Smooth muscle cell (in vitro differentiated cells): ENCODE data around the gene SPACDR. TPM values are rescaled to one million over a fixed set of nuclear protein-coding genes. Genes with fewer than 3 reads are reported as not detected.
"Not testable (repeated sequence)": the region's sequence is repeated elsewhere in the genome, so short reads cannot be mapped to it uniquely, and the experiment has no call there.

Experiments used
- DNase-seq: peaks from one replicate; lab custom pipeline; 2025; ENCODE audit not compliant: unreplicated experiment; lab: John Stamatoyannopoulos, UW
- H2AFZ ChIP-seq: fragments of 200-600 bp; sonication (generic); 2 replicates; pipeline ENCODE4 v1.6.0; 2016; ENCODE audit warnings: antibody characterized with exemption, low read depth, mild to moderate bottlenecking
- H3F3A ChIP-seq: fragments of 200-600 bp; sonication (generic); 2 replicates; pipeline ENCODE4 v1.6.0; 2017; ENCODE audit warnings: antibody characterized with exemption, low read depth
- H3K27ac ChIP-seq: fragments of 200-600 bp; sonication (generic); 2 replicates; pipeline ENCODE4 v1.5.1; 2016; ENCODE audit warnings: low read depth, mild to moderate bottlenecking
- H3K27me3 ChIP-seq: fragments of 200-600 bp; sonication (generic); 2 replicates; pipeline ENCODE4 v1.6.1; 2016; ENCODE audit warnings: low read depth, mild to moderate bottlenecking
- H3K36me3 ChIP-seq: fragments of 200-600 bp; sonication (generic); 2 replicates; pipeline ENCODE4 v1.5.1; 2016; ENCODE audit warnings: low read depth
- H3K4me1 ChIP-seq: fragments of 200-600 bp; sonication (generic); 2 replicates; pipeline ENCODE4 v1.5.1; 2016; ENCODE audit warnings: low read depth
- H3K4me2 ChIP-seq: fragments of 200-600 bp; sonication (generic); 2 replicates; pipeline ENCODE4 v1.6.0; 2016; ENCODE audit warnings: mild to moderate bottlenecking
- H3K4me3 ChIP-seq: fragments of 200-600 bp; sonication (generic); 2 replicates; pipeline ENCODE4 v1.5.1; 2016; ENCODE audit warnings: mild to moderate bottlenecking
- H3K79me2 ChIP-seq: fragments of 200-600 bp; sonication (generic); 2 replicates; pipeline ENCODE4 v1.6.0; 2016; ENCODE audit warnings: low read depth, mild to moderate bottlenecking
- H3K9ac ChIP-seq: fragments of 200-600 bp; sonication (generic); 2 replicates; pipeline ENCODE4 v1.6.0; 2016; ENCODE audit warnings: low read depth
- H3K9me3 ChIP-seq: fragments of 200-600 bp; sonication (generic); replicated peaks from 2 replicates; pipeline ENCODE4 v1.5.1; 2016; ENCODE audit warnings: low read depth
- H4K20me1 ChIP-seq: fragments of 200-600 bp; sonication (generic); 2 replicates; pipeline ENCODE4 v1.6.0; 2016; ENCODE audit warnings: low read depth
- WGBS: methylation state at CpG from one replicate; pipeline ENCODE4 v1.1.7; 2016; ENCODE audit warnings: low lambda C conversion rate; 5-methylcytosine and 5-hydroxymethylcytosine counted together
- polyA plus RNA-seq: library from polyadenylated mRNA; unstranded; fragments of >200 nt; fragmentation: Nextera tagmentation; extraction: Ambion mirVana; gene quantifications from 2 replicates; pipeline ENCODE4 v1.2.1, GENCODE V29; 2016
- total RNA-seq: library from RNA; depleted of rRNA; stranded (reverse); fragments of >200 nt; gene quantifications from 2 replicates; pipeline ENCODE4 v1.2.3, GENCODE V29; 2014
- TF ChIP-seq, protein P1 (sequence below): fragments of 200-600 bp; sonication (generic); IDR thresholded peaks from 2 replicates; pipeline ENCODE4 v1.5.1; 2017; ENCODE audit warnings: borderline replicate concordance, mild to moderate bottlenecking, antibody characterized with exemption; ENCODE audit not compliant: insufficient read depth, poor library complexity, severe bottlenecking

SPACDR gene
- total and polyA plus RNA-seq, 2 experiments from 2014 or later, result 0.58 TPM; not detected in 1

DNA sequence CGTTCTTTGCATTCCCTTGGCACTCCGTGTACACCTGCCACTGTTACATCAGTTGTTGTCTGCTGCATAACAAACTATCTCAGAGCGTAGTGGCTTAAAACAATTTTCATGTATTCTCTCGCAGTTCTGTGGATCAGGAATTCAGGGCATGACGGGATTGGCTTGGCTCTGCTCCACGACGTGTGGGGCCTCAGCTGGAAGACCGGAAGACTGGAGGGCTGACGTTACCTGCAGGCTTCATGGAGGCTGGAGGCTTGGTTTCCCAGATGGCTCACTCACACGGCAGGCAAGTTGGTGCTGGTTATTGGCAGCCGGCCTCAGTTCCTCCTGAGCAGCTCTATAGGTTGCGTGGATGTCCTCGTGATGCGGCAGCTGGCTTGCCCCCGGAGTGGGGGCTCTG, 45.2 kb upstream of the SPACDR start:
- no peak overlapping the region for H3K4me2 ChIP-seq
- no peaks in the 10 kb centered on the region for H3K9me3 ChIP-seq
- TF ChIP-seq, protein P1, sequence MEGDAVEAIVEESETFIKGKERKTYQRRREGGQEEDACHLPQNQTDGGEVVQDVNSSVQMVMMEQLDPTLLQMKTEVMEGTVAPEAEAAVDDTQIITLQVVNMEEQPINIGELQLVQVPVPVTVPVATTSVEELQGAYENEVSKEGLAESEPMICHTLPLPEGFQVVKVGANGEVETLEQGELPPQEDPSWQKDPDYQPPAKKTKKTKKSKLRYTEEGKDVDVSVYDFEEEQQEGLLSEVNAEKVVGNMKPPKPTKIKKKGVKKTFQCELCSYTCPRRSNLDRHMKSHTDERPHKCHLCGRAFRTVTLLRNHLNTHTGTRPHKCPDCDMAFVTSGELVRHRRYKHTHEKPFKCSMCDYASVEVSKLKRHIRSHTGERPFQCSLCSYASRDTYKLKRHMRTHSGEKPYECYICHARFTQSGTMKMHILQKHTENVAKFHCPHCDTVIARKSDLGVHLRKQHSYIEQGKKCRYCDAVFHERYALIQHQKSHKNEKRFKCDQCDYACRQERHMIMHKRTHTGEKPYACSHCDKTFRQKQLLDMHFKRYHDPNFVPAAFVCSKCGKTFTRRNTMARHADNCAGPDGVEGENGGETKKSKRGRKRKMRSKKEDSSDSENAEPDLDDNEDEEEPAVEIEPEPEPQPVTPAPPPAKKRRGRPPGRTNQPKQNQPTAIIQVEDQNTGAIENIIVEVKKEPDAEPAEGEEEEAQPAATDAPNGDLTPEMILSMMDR, result no peak
- H3K4me1 ChIP-seq, result no peaks in the 10 kb centered on the region
- no peaks in the 10 kb centered on the region for H3K36me3 ChIP-seq
- H3K9ac ChIP-seq, result no peak overlapping the region
- DNase-seq, result no peak
- no peak overlapping the region for H2AFZ ChIP-seq
- 91% methylated on average over 15 of the region's 15 CpGs for WGBS
- H3F3A ChIP-seq, result no peaks in the 10 kb centered on the region
- H3K79me2 ChIP-seq, result no peaks in the 10 kb centered on the region
- no peaks in the 10 kb centered on the region for H3K27me3 ChIP-seq
- H3K4me3 ChIP-seq, result no peak overlapping the region
- no peaks in the 10 kb centered on the region for H4K20me1 ChIP-seq
- H3K27ac ChIP-seq, result no peak overlapping the region

DNA sequence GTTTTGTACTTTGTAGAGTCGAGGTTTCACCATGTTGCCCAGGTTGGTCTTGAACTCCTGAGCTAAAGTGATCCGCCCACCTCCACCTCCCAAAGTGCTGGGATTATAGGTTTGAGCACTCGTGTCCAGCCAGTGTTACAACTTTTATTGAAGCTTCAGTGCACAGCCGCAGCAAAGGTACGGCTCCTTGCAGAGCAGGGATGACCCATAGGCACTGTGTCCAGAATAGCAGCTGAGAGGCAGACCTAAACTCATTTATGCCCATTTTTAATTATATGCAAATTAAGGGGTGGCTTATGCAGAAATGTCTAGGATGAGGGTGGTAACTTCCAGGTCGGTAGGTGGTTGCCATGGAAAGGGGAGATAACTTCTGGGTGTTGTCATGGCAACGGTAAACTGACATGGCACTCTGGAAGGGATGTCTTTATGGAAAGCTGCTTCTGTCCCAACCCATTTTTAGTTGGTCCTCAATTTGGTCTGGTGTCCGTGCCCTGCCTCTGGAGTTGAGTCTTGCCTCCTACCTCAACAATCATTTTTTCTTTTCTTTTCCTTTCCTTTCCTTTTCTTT, 42.4 kb upstream of the SPACDR start:
- WGBS, result 77% methylated on average over 8 of the region's 8 CpGs
- H3K27ac ChIP-seq, result no peak overlapping the region

DNA sequence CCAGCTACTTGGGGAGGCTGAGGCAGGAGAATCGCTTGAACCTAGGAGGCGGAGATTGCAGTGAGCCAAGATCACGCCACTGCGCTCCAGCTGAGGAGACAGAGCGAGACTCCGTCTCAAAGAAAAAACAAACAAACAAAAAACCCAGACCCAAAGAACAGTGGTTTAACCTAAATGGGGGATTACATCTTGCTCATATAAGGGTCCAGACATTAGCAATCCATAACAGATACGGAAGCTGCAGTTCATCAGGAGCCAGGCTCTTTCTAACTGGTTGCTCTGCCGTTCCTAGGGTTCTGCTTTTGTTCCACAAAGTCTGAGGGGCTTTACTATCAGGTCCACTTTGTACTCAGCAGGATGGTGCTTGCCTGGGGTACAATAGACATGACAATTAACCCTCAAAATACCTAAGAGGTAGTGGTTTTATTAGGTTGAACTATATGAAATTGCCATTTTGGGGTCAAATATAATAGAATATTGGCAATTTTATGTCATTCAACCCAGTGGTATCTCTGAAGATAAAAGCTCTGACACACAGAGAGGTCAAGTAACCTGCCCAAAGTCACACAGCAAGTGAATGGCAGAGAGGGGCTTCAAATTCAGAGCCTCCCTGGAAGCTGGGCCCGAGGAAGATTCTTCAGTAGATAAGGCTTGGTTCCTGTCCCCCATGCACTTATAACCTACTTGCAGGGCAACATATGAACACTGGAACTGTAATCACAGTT, 41.0 kb upstream of the SPACDR start:
- no peaks in the 10 kb centered on the region for H3K27me3 ChIP-seq
- H3K4me2 ChIP-seq, result no peak overlapping the region
- H3F3A ChIP-seq, result no peaks in the 10 kb centered on the region
- H3K9me3 ChIP-seq, result no peaks in the 10 kb centered on the region
- DNase-seq, result no peak
- H3K9ac ChIP-seq, result no peak overlapping the region
- 87% methylated on average over 9 of the region's 9 CpGs for WGBS
- TF ChIP-seq, protein P1, result no peak
- no peaks in the 10 kb centered on the region for H3K79me2 ChIP-seq
- H4K20me1 ChIP-seq, result no peaks in the 10 kb centered on the region
- H3K4me3 ChIP-seq, result no peak overlapping the region
- no peak overlapping the region for H2AFZ ChIP-seq
- H3K36me3 ChIP-seq, result no peaks in the 10 kb centered on the region
- H3K27ac ChIP-seq, result no peak overlapping the region
- H3K4me1 ChIP-seq, result no peaks in the 10 kb centered on the region

More for the DNA sequence above, 42.4 kb upstream of the SPACDR start:
- Histone ChIP-seq H3K27me3 (no peaks in the 10 kb centered on the region), H2AFZ (no peak overlapping the region), H3K36me3 (no peaks in the 10 kb centered on the region), H3K9ac (no peak overlapping the region), H3K4me3 (no peak overlapping the region), H4K20me1 (no peaks in the 10 kb centered on the region), H3F3A (no peaks in the 10 kb centered on the region), H3K4me1 (no peaks in the 10 kb centered on the region), H3K9me3 (no peaks in the 10 kb centered on the region), H3K4me2 (no peak overlapping the region), H3K79me2 (no peaks in the 10 kb centered on the region)
- TF ChIP-seq, protein P1, result no peak
- no peak for DNase-seq

- not testable (repeated sequence) for H3K9me3 ChIP-seq, H3K4me2 ChIP-seq, H3K79me2 ChIP-seq, H3K4me3 ChIP-seq, H3F3A ChIP-seq, H4K20me1 ChIP-seq, H3K27ac ChIP-seq, DNase-seq, H3K9ac ChIP-seq, H3K27me3 ChIP-seq, H3K4me1 ChIP-seq, H3K36me3 ChIP-seq, H2AFZ ChIP-seq
- 96% methylated on average over 3 of the region's 3 CpGs for WGBS
These were observed 40.0 kb upstream of the SPACDR start for GRCh38 chr7:100504031-100504430.

DNA sequence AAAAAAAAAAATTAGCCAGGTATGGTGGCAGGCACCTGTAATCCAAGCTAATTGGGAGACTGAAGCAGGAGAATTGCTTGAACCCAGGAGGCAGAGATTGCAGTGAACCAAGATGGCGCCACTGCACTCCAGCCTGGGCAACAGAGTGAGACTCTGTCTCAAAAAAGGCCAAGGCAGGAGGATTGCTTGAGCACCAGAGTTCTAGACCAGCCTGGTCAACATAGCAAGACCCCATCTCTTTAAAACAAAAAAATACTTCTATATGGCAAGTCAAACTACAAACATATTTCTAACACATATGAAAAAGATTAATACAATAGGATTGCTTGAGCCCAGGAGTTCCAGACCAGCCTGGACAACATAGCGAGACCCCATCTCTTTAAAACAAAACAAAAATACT, 36.7 kb upstream of the SPACDR start:
- H3K27me3 ChIP-seq, H3K4me3 ChIP-seq, DNase-seq, H3K9ac ChIP-seq, H3F3A ChIP-seq, H3K36me3 ChIP-seq, H3K27ac ChIP-seq, H3K4me1 ChIP-seq, H3K79me2 ChIP-seq, H4K20me1 ChIP-seq, H3K4me2 ChIP-seq, H2AFZ ChIP-seq, H3K9me3 ChIP-seq: not testable (repeated sequence)
- 96% methylated on average over 2 of the region's 2 CpGs for WGBS
